Measurements from ENCODE around the gene CBY1. TPM values are rescaled to one million over a fixed set of nuclear protein-coding genes. Genes with fewer than 3 reads are reported as not detected.

The CBY1 gene
- total and polyA plus RNA-seq, 10 of the 15 experiments (the other 5 are each of a cell fraction or from before 2014, with no cell fraction given) = 7.3 to 18.6 (median 11.9) TPM

- no peak for TF ChIP-seq ZZZ3 (IDR thresholded peaks at IDR 0.05; ENCODE audit: control insufficient read depth, insufficient read length, low read depth)
- TF ChIP-seq MYB (IDR thresholded peaks at IDR 0.05; ENCODE audit: borderline replicate concordance, low read depth, low read length) = no peak
- peak; percentile 100 for TF ChIP-seq ATF7 (IDR thresholded peaks at IDR 0.05; ENCODE audit: low read depth)
- TF ChIP-seq ZNF207 (IDR thresholded peaks at IDR 0.05; ENCODE audit: borderline replicate concordance) = no peak
- TF ChIP-seq RAD51 (IDR thresholded peaks at IDR 0.05) = no peak
These were observed at the start of gene CBY1, which contains the start of gene FAM227A (continued) for GRCh38 chr22:38656256-38657044.

GRCh38 chr22:38607680-38608079, 48.8 kb upstream of the CBY1 start:
- H4K20me1 ChIP-seq (ENCODE audit: control insufficient read depth, insufficient read depth) = no peaks in the 10 kb centered on the region
- DNase-seq (ENCODE audit: low read depth, low spot score) (no peak), ATAC-seq (no peak), FAIRE-seq (no peak)
- BruUV-seq (replicated peaks) = no TSS peak
- no peaks in the 10 kb centered on the region for H3K4me1 ChIP-seq (ENCODE audit: control insufficient read depth, insufficient read depth, low read length)
- no peaks in the 10 kb centered on the region for H3K9me3 ChIP-seq (replicated peaks; ENCODE audit: control insufficient read depth, insufficient read depth, low read length)
- no peak overlapping the region for H3K4me2 ChIP-seq (ENCODE audit: control insufficient read depth, insufficient read depth)
- 8% methylated on average over 3 of the region's 3 CpGs for WGBS (ENCODE audit: insufficient coverage, insufficient replicate concordance, low lambda C conversion rate, missing lambda C conversion rate)
- H3K9ac ChIP-seq (ENCODE audit: control insufficient read depth, insufficient read depth, low read length) = no peak overlapping the region
- in situ Hi-C loops (cut with MboI) (no loop called here), intact Hi-C loops (cut with micrococcal nuclease; ENCODE audit: unreplicated experiment) (no loop called here)
- no peak overlapping the region for H3K4me3 ChIP-seq
- H3K27me3 ChIP-seq (replicated peaks in 1 of 2; ENCODE audit: control insufficient read depth in 2 of 2, insufficient read depth in 2 of 2, low read length in 1 of 2) = no peaks in the 10 kb centered on the region
- TF ChIP-seq CHD2 (IDR thresholded peaks at IDR 0.05; ENCODE audit: borderline replicate concordance, low read depth, low read length) (no peak), JUND (IDR thresholded peaks at IDR 0.05; ENCODE audit: low read depth, low read length) (no peak), ASH2L (IDR thresholded peaks at IDR 0.05; ENCODE audit: borderline replicate concordance, low read depth) (no peak), MXI1 (IDR thresholded peaks at IDR 0.05; ENCODE audit: low read depth, low read length) (no peak), E2F8 (IDR thresholded peaks at IDR 0.05; ENCODE audit: low read depth, partially characterized antibody) (no peak), SRF (IDR thresholded peaks at IDR 0.05; ENCODE audit: low read depth in 2 of 2, low read length in 2 of 2) (no peak), E2F4 (IDR thresholded peaks at IDR 0.05; ENCODE audit: low read depth, low read length) (no peak), ZBTB4 (CRISPR knock-in tag; IDR thresholded peaks at IDR 0.05) (no peak), MAX (IDR thresholded peaks at IDR 0.05; ENCODE audit: low read depth, low read length) (no peak)
- ChIA-PET CTCF (no interaction called here), SMC1A (ENCODE audit: uncharacterized antibody, unreplicated experiment) (no interaction called here), RAD21 (ENCODE audit: unreplicated experiment) (interaction anchor here (0.7 kb wide), 1 partner anchor 36 kb away, joined by 3 read pairs; no protein-coding TSS in a partner anchor), POLR2A (no interaction called here)
- no peak overlapping the region for H3K27ac ChIP-seq (ENCODE audit: control insufficient read depth, insufficient read depth)
- no peaks in the 10 kb centered on the region for H3K36me3 ChIP-seq (ENCODE audit: control insufficient read depth in 2 of 2, insufficient read depth in 2 of 2, low read length in 1 of 2)
- no peaks in the 10 kb centered on the region for H3K79me2 ChIP-seq (ENCODE audit: control insufficient read depth, insufficient read depth, low read length)
- no peak overlapping the region for H2AFZ ChIP-seq (ENCODE audit: control insufficient read depth, low read depth, low read length)
